HG03103 (cell line): ENCODE measurements around the gene KIAA1958.
"Not testable (repeated sequence)": the region's sequence is repeated elsewhere in the genome, so short reads cannot be mapped to it uniquely, and the experiment has no call there.

ENCODE experiments used
- ATAC-seq: cut with Tn5 transposase; IDR thresholded peaks from one replicate; pipeline ENCODE4 v1.9.1; 2021; ENCODE audit warnings: low read depth; ENCODE audit not compliant: unreplicated experiment

The KIAA1958 gene

DNA sequence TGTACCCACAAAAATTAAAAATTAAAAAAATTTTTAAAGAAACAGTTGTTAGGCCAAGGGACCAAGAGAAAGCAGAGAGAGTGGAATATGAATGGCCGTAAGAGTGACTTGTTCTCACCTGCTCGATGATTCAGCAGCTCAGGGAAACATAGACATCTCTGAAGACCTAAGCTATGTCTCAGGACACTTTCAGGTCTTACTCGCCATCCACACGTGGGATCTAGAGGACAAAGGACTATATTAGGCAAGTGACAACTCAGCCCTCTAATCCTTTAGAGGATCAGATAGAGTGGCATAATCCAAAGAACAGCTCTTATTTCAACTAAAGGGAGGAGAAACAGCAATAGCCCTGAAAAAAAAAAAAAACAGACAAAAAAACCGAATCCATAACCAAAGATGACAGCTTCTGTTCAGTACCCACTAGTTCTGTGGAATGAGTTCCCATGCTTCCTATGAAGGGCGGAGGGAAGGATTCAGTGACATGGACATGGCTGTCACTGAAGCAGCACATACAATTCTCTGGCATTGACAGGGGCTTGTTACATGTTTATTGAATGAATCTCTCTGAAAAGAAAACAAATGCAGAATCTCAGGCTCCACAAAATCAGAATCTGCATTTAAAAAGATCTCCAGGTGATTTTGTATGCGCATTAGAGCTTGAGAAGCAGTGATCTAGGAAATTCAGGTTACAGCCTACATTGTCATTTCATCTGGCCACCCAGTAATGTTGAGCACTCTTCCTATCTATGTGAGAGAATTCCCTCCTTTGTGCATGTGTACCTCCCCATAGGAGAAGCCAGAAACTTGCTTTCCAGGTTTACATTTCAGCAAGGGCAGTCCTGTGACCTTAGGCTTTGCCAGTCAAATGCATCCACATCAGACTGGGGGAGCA lies 96.0 kb downstream of the KIAA1958 start:
- no peak for ATAC-seq

DNA sequence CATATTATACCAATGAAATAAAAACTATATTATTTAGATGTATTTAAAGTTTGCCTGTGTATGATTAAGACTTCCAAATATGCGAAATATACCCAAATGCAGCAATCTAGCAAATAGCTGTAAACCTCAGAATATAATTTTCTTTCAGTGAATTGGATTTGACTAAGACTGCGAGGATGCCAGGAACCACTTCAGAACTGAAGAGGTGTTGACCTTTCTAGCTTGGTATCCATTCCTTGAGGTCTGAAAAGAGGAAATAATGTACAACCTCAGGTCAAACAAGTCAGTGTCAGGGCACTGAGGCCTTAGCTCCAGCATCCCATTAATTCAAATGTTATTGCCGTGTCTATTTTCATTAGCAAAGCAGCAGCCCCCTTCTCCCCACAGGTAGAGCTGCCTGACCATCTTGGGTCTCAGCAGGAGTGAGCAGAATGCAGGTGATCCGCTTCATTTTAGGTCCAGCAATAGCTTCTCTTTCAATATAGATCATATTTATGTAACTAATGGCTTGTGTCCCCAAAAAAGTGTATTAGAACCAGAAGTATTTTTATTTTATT lies 100.0 kb downstream of the KIAA1958 start:
- no peak for ATAC-seq

DNA sequence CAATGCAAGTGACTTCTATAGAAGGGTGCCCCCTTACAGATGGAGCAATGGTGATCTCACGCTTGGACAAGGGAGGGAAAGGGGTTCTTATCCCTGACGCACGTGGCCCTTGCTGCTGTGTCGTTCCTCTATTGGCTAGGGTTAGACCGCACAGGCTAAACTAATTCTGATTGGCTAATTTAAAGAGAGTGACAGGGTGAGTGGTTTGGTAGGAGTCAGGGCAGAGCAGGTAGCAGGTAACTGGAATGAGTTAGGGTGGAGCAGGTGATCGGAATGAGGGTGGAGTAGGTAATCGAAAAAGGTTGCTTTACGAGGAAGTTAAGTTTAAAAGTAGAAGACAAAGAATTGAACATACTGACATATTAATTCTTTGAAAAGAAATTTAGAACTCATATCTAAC lies 105.2 kb downstream of the KIAA1958 start:
- ATAC-seq, result not testable (repeated sequence)

DNA sequence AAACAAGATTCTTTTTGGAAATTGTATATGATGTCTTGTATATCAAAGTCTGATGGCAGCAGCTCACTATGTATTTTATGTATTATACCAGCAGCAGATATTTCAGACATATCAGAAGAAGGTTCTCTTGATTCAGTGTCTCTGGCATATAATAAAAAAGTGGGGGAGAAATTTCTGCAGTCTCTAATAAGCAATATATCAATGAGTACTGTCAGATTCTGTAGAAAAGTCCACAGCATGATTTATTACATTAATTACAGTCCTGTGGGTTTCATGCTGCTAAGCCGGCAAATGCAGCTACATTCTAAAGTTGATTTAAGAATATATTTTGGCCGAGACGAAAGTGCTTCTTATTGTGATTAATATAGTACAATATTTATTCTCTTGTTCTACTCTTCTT lies 113.1 kb downstream of the KIAA1958 start:
- no peak for ATAC-seq

DNA sequence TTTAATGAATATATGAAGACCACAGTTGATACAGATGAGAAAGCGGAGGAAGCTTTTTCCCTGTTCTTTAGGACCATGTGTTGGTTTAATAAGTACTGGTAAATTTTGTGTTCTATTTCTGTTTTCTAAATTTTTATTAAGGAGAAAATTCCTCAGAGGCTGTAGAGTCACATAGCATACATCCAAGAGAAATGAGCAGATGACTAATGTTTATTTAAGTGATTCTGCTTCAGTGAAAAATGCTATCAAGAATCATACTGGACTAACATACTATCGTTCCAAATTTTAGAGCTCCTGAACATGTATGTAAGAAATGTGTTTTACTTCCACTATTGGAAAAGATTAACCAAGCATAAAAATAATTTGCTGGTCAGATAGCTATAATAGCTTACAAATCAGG lies 115.0 kb downstream of the KIAA1958 start:
- no peak for ATAC-seq

DNA sequence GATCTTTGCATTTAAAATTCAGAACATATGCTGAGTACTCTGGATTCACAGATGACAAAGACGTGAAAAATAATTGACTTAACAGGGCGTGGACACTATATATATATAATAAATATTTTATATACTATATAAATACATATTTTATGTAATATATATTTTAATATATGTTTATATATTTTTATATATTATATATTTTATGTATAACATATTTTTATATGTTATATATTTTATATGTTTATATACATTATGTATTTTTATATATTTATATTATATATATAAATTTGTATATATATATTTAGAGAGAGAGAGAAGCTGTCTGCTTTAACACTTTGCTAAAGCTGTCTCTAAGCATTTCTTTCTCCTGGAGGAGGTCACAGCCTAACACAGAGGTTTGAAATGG lies 118.2 kb downstream of the KIAA1958 start:
- ATAC-seq, result no peak

DNA sequence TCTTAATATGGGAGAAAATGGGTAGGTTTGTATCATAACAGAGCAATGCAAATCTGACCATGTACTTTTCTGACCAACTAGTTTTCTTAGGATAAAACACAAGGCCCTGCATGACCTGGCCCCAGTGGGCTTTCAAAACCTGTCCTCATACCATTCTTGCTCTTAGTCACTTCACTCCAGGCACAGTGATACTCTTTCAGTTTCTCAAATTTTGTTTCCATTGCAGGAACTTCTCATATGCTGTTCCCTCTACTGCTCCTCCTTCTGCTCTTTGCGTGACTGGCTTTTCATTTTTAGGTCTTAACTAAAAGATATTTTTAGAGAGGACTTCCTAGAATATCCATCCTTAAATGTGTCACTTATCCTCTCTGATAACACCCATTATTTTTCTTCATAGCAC lies 118.9 kb downstream of the KIAA1958 start:
- ATAC-seq, result peak; percentile 81

DNA sequence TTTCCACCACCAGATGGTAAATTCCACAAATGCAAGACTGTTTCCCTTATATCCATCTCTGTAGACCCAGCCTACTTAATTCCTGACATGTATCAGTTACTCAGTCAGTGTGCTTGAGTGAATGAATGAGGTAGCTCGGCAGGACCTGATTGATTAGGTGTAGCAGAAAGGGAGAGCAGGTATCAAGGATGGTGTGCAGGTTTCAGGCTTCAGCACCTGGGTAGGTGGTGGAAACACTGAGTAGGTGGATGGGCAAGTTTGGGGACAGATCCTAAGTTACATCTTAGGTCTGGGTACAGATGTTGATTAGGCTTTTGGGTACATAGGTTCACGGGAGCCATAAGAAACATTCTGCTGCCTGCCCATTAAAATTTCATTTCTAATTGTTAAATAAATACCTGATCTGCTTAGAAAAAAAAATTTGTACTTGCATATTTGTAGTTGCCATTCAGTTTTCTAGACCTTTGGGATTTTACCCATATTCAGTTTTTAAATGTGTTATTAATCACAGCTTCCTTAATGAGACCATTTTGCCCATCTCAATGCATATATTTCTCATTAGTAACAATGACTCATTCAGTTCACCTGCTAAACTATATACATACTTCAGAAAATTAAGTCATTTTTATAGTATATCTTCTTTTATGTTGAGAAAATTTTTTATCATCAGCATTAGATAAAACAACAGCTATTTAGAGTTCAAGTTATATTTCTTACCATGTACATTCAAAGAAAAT lies 119.5 kb downstream of the KIAA1958 start:
- ATAC-seq, result no peak

DNA sequence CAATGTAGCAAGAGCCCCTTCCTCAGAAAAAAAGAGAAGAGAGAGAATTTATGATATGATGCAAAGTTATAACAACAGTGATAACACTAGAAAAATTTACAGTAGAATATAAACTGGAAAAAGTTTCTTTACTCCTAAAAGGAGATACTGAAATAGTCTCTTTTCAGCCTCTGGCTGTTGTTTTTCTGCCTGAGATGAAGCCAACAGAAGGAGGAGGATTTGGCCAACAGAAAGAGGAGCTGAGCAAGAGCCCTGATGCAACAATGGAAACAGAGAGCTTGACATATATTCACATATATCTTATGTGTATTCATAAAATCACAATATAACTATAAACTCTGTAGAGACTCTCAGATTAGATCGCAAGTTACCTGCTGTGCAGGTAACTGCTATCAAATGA lies 122.2 kb downstream of the KIAA1958 start:
- no peak for ATAC-seq

DNA sequence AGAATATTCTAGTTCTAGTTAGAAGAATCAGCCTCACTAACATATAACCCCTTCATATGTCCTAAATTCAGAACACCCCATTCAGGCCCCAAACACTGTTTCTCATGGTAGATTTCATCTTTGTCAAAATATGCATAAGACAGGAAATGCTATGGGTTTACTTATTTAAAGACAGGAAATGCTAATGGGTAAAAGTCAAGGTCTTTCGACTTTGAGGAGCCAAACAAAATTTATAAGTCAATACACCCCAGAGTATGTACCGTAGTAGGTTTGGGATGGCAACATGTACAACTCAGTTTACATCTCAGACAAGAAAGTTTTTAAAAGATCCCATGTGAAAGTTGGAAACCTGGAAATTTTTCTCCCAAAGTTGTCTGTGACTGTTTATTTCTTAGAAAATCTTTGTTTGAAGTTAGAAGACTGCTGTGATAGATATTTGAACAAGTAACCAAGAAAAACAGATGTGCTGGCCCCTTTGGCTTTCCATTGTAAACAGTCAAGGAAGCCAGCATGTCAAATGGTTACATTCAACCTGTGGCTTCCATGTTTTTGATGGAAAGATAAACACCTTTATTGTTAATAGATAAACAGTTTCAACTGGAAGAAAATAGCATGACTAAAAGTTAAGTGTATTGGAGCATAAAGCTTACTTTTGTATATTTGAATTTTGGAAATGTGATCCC lies 129.1 kb downstream of the KIAA1958 start:
- ATAC-seq, result no peak

DNA sequence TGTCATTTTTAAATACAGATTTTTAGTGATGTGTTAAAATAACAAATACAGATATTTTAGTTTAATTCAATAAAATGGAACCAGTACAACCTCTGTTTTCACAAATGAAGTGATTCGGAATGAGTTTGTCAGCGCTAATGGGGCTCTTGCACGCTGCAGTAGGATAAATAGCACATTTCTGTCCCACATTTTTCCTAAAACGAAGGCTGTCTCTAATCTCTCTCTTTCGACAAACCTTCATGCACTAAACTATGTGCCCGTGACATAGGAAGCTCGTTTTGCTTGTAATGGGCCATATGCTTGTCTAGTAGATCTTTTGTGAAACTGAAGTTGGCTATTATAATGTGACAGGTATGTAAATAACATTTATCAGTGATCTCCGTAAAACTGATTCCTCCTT lies 130.7 kb downstream of the KIAA1958 start:
- ATAC-seq, result no peak

DNA sequence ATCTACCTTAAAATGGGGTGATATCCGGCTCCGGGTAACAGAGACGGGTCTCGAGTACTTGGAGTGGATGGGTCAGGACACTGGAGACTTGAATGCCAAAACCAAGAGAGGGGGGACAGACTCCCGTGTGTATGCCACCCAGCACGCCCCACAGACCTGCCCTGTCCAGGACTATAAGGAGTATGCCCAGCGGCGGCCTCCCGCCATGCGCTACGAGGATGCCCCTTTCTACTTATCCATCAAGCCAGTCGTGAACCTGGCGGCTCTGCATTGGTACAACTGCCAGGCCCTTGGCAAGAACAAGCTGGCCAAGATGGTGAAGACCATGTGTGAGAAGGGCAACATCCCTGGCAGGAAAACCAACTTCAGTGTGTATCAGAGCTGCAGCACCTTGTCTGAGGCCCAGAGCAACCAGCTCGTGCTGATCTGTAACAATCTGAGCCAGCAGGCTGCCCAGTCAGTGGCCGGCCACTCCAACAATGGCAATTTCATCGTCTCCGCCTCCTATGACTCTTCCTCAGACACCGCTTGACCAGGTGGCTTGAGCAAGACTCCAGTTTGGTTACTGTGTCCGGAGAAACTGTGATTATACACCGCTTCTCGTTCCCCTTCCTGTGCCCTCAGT lies 131.9 kb downstream of the KIAA1958 start:
- no peak for ATAC-seq

DNA sequence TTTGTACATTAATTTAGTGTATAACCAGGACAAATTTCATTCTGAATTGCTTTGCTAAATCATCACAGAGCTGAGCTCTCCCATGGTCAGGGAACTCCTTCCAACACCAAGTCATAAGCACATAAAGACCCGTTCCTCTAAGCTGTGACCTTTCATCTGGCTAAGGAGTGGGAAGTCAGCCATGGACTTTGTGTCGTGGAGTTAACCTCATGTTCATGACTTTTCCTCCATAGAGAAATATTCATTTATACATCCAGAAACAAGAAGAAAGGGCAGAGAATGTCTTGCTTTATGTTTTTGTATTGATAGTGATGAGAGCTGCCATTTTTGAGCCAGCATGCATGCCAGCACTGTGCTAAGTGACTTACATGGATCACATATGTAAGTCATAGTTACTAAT lies 133.8 kb downstream of the KIAA1958 start:
- no peak for ATAC-seq

DNA sequence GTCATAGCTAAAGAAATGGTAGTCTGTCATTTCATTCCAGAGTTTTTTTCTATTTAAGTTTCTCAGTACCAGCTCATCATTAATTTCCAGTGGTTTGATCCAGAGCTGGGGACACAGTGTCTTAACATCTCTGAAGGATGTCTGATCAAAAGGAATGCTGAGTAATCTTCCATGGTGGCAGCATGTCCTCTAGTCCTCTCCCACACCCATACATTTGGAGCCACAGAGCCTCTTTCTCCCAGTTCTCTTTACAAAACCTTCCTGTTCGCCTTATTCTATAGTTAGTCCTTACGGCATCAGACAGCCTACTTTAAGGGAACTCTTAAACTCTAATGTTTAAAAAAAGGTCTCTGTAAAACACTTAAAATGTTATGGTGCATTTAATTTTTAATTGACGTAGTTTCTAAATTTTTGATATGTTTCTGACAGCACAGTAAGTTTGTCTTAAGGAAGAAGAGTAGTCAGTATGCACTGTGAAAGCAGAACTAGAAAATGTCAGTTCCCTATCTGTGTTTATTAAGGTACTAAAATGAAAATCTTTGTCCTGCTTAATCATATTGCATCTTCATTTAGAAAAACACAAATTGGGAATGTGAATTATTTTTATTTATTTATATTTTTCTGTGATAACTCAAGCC lies 134.5 kb downstream of the KIAA1958 start:
- ATAC-seq, result no peak

DNA sequence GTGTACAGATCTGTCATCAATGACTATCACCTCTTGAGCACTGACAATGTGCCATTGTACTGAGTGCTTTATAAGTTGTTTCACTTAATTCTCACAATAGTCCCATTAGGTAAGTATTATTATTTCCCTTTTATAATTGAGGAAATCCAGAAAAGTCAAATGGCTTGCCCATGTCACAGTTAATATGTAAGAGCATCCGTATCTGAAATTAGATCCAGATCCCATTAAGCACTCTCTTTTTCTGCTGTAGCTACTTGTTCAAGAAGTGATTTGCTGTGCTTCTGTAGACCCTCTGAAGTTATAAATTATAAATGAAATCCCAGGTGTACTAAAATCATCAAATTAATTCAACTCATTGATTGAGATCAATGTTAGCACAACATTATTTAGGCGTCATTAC lies 136.6 kb downstream of the KIAA1958 start:
- no peak for ATAC-seq

DNA sequence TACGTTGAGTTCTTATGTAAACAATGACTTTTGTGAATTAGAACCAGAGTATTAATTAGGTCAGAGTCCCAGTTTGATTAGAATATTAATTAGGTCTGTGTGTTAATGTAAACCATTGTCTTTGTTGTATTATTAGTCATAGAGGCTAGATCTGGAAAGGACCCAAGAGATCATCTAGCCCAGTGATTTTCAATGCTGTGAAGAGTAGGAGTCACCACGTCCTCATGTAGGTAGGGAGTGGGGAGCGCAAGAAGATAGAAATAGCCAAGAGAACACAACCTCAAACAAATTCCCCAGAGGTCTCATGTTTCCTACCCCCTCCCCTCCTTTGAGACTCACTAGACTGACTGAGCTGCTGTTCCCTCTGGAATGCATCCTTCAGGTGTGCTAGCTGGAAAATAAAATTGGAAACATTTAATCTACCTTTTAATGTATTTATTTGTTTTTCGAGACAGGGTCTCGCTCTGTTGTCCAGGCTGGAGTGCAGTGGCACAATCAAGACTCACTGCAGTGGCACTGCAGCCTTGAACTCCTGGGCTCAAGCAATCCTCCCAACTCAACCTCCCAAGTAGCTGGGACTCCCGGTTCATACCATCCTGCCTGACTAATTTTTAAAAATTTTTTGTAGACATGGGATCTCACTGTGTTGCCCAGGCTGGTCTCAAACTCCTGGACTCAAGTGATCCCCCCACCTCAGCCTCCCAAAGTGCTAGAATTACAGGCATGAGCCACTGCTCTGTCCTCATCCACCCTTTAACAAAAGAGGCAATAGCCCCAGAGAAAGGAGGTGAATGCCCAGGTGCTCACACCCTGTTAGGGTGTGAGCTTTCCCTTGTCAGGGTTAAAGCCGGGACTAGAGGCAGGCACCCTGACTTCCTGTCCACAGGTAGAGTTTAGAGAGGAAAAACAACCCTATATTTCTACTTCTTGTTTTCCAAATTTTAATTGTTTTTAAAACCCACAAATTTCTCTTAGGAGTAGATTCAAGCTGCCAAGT lies 138.4 kb downstream of the KIAA1958 start:
- ATAC-seq, result no peak

DNA sequence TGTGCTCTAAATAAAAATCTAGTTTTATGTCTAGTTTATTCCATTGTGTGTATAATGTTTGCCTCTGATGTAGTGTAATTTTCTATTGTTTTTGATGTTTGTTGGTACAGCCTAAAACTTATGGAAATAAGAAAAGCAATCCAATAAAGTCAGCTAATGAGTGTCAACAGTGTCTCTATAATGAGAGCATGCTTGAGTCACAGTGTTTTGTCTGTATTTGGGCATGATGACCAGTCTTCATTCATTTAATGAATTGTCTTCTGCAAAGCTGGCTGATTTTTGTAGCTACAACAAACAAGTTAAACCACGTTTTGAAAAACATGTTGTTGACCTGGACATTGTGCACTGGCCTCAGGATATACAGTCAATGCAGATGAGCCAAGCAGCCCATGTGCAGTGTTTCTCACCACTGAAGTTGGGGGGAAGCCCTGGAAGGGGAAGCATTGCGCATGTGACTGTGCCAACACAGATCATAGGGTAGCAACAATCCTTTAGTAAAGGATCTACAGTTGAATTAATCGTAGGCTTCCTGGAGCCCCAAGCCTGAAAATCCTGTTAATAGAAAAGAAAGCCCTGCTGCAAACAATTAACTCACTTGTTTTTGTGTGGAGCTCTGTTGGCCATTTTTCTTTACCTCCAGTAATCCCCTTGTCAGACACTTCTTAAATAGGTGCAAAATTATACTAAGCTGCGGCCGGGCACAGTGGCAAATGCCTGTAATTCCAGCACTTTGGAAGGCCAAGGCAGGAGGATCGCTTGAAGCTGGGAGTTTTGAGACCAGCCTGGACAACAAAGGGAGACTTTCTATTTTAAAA lies 143.3 kb downstream of the KIAA1958 start:
- no peak for ATAC-seq
